H1 (cell line): ENCODE measurements around the gene C2orf76. TPM values are rescaled to one million over a fixed set of nuclear protein-coding genes. Genes with fewer than 3 reads are reported as not detected.

Experiments
- CTCF ChIA-PET: fragments of 300-600 bp; sonication (Branson Sonifier 250); formaldehyde crosslinking; loops from one replicate; lab custom pipeline; 2021; ENCODE audit not compliant: partially characterized antibody; lab: Charles Lee
- POLR2A ChIA-PET: fragments of 300-600 bp; sonication (Branson Sonifier 250); formaldehyde crosslinking; loops from one replicate; lab custom pipeline; 2021; ENCODE audit warnings: inconsistent platforms; ENCODE audit not compliant: partially characterized antibody; lab: Charles Lee
- DNase-seq, 2 experiments: peaks; one replicate each; pipeline versions ENCODE4 v3.0.0 to v3.0.0-alpha.2; 2010 to 2022; ENCODE audit warnings: low spot score in 2 of 2, low read depth in 1 of 2, mixed read lengths in 1 of 2
- FAIRE-seq: peaks from 2 replicates; lab custom pipeline; 2011; peaks lifted over from hg19 to GRCh38; lab: Jason Lieb, UNC
- H2AFZ ChIP-seq: 2 replicates; pipeline ENCODE4 v1.8.1; 2012; ENCODE audit warnings: low read length, inconsistent platforms
- H2AK5ac ChIP-seq: 2 replicates; pipeline ENCODE4 v1.6.1; 2013; ENCODE audit warnings: low read depth, low read length
- H2BK120ac ChIP-seq: replicated peaks from 2 replicates; pipeline ENCODE3; 2013; ENCODE audit warnings: low read depth, low read length, inconsistent platforms
- H2BK12ac ChIP-seq: 2 replicates; pipeline ENCODE4 v1.6.1; 2013; ENCODE audit warnings: low read depth, low read length
- H2BK15ac ChIP-seq: 2 replicates; pipeline ENCODE4 v1.6.1; 2013; ENCODE audit warnings: low read length
- H2BK20ac ChIP-seq: 2 replicates; pipeline ENCODE4 v1.6.1; 2013; ENCODE audit warnings: low read length
- H2BK5ac ChIP-seq: 2 replicates; pipeline ENCODE4 v1.6.1; 2013; ENCODE audit warnings: low read depth, low read length
- H3K14ac ChIP-seq: 2 replicates; pipeline ENCODE4 v1.6.1; 2013; ENCODE audit warnings: inconsistent platforms; ENCODE audit not compliant: insufficient read length
- H3K18ac ChIP-seq: 2 replicates; pipeline ENCODE4 v1.6.1; 2013; ENCODE audit warnings: low read length; ENCODE audit errors: extremely low read depth
- H3K23ac ChIP-seq: 2 replicates; pipeline ENCODE4 v1.6.1; 2013; ENCODE audit warnings: inconsistent platforms; ENCODE audit not compliant: insufficient read length
- H3K23me2 ChIP-seq: 2 replicates; pipeline ENCODE4 v1.6.1; 2013; ENCODE audit warnings: low read depth, low read length
- H3K27ac ChIP-seq: 2 replicates; pipeline ENCODE4 v1.6.1; 2011; ENCODE audit warnings: low read depth, low read length, inconsistent platforms
- H3K27me3 ChIP-seq, 4 experiments: replicated peaks in 1 of 4; 1 replicate in 1 of 4; 2 replicates in 3 of 4; pipeline versions ENCODE4 v1.6.1 to v1.8.1; 2011 to 2013; ENCODE audit warnings: low read length in 3 of 4, mild to moderate bottlenecking in 3 of 4, inconsistent platforms in 2 of 4, mixed read lengths in 2 of 4, moderate library complexity in 1 of 4; ENCODE audit not compliant: control insufficient read depth in 3 of 4, insufficient read depth in 3 of 4; ENCODE audit errors: extremely low read depth in 1 of 4
- H3K36me3 ChIP-seq, 4 experiments: 2 replicates each; pipeline versions ENCODE4 v1.6.1 to v1.8.1; 2011 to 2013; ENCODE audit warnings: mild to moderate bottlenecking in 4 of 4, low read length in 3 of 4, moderate library complexity in 2 of 4, control low read depth in 1 of 4, inconsistent platforms in 1 of 4; ENCODE audit not compliant: insufficient read depth in 4 of 4, control insufficient read depth in 2 of 4
- H3K4ac ChIP-seq: replicated peaks from 2 replicates; pipeline ENCODE3; 2013; ENCODE audit warnings: low read length, low read depth, mixed read lengths, inconsistent platforms; ENCODE audit not compliant: insufficient read length
- H3K4me1 ChIP-seq, 4 experiments: replicated peaks in 1 of 4; 1 replicate in 1 of 4; 2 replicates in 3 of 4; pipeline versions ENCODE4 v1.6.1 to v1.8.1; 2011 to 2013; ENCODE audit warnings: low read length in 3 of 4, inconsistent platforms in 2 of 4, mixed read lengths in 1 of 4; ENCODE audit not compliant: insufficient read depth in 4 of 4, control insufficient read depth in 3 of 4
- H3K4me2 ChIP-seq, 2 experiments: 2 replicates each; pipeline versions ENCODE4 v1.6.1 to v1.8.1; 2011 to 2013; ENCODE audit warnings: low read depth in 2 of 2, low read length in 2 of 2, control low read depth in 1 of 2, inconsistent platforms in 1 of 2, mild to moderate bottlenecking in 1 of 2; ENCODE audit not compliant: insufficient read depth in 1 of 2
- H3K4me3 ChIP-seq, 4 experiments: fragments of 200-600, 300-600 bp in 1 of 4; sonication (generic), shearing (Covaris generic), sonication (Bioruptor Twin) in 1 of 4; 2 replicates each; pipeline versions ENCODE4 v1.5.1 to v1.8.1; 2011 to 2016; ENCODE audit warnings: low read length in 4 of 4, low read depth in 3 of 4, control low read depth in 2 of 4, inconsistent platforms in 2 of 4, mild to moderate bottlenecking in 2 of 4, mixed read lengths in 1 of 4, moderate library complexity in 1 of 4; ENCODE audit not compliant: insufficient read depth in 2 of 4; ENCODE audit errors: extremely low read depth in 1 of 4
- H3K56ac ChIP-seq: replicated peaks from 2 replicates; pipeline ENCODE3; 2013; ENCODE audit warnings: low read depth, mild to moderate bottlenecking, mixed read lengths, low read length, inconsistent platforms; ENCODE audit not compliant: insufficient read length
- H3K79me1 ChIP-seq: 2 replicates; pipeline ENCODE4 v1.6.1; 2013; ENCODE audit warnings: low read depth, low read length, control low read depth
- H3K79me2 ChIP-seq, 2 experiments: 2 replicates each; pipeline versions ENCODE4 v1.6.1 to v1.8.1; 2012 to 2013; ENCODE audit warnings: low read length in 2 of 2, mild to moderate bottlenecking in 2 of 2, inconsistent platforms in 1 of 2; ENCODE audit not compliant: insufficient read depth in 2 of 2, control insufficient read depth in 1 of 2
- H3K9ac ChIP-seq, 4 experiments: replicated peaks in 1 of 4; 1 replicate in 1 of 4; 2 replicates in 3 of 4; pipeline versions ENCODE4 v1.6.1 to v1.8.1; 2011 to 2013; ENCODE audit warnings: low read depth in 3 of 4, low read length in 3 of 4, control low read depth in 2 of 4, mild to moderate bottlenecking in 2 of 4, moderate library complexity in 2 of 4, inconsistent platforms in 1 of 4; ENCODE audit errors: extremely low read depth in 1 of 4
- H3K9me3 ChIP-seq, 2 experiments: 2 replicates each; pipeline versions ENCODE4 v1.6.1 to v1.8.1; 2012 to 2013; ENCODE audit warnings: mild to moderate bottlenecking in 2 of 2, moderate library complexity in 2 of 2, control low read depth in 1 of 2, inconsistent platforms in 1 of 2, low read depth in 1 of 2, low read length in 1 of 2, mixed read lengths in 1 of 2; ENCODE audit not compliant: insufficient read depth in 2 of 2
- H4K20me1 ChIP-seq, 2 experiments: replicated peaks in 1 of 2; 2 replicates each; pipeline versions ENCODE3 to v1.8.1; 2011 to 2013; ENCODE audit warnings: inconsistent platforms in 2 of 2, low read length in 2 of 2, mild to moderate bottlenecking in 1 of 2; ENCODE audit not compliant: insufficient read depth in 2 of 2, control insufficient read depth in 1 of 2
- H4K5ac ChIP-seq: 2 replicates; pipeline ENCODE4 v1.6.1; 2013; ENCODE audit warnings: low read length, low read depth, mixed read lengths, inconsistent platforms; ENCODE audit not compliant: insufficient read length
- H4K8ac ChIP-seq: 2 replicates; pipeline ENCODE4 v1.8.0; 2013; ENCODE audit warnings: mild to moderate bottlenecking, moderate library complexity, low read length, inconsistent platforms; ENCODE audit not compliant: insufficient read depth; ENCODE audit errors: extremely low read depth
- H4K91ac ChIP-seq: replicated peaks from 2 replicates; pipeline ENCODE3; 2013; ENCODE audit warnings: low read length, mixed read lengths, inconsistent platforms; ENCODE audit not compliant: insufficient read length
- BRCA1 ChIP-seq: IDR thresholded peaks from 2 replicates; pipeline ENCODE4 v1.6.1; 2012; ENCODE audit warnings: low read depth, low read length, improper control_type of control experiment
- CREB1 ChIP-seq: IDR thresholded peaks from 2 replicates; pipeline ENCODE4 v1.6.1; 2012; ENCODE audit warnings: inconsistent platforms
- FOSL1 ChIP-seq: IDR thresholded peaks from 2 replicates; pipeline ENCODE4 v1.6.1; 2011; ENCODE audit warnings: mild to moderate bottlenecking, low read depth, low read length, moderate library complexity; ENCODE audit not compliant: insufficient read depth
- GTF2F1 ChIP-seq: IDR thresholded peaks from 2 replicates; pipeline ENCODE4 v1.6.1; 2012; ENCODE audit warnings: low read depth, low read length, improper control_type of control experiment, borderline replicate concordance
- HDAC2 ChIP-seq, 2 experiments: fragments of 300-600 bp in 1 of 2; sonication (generic) in 1 of 2; IDR thresholded peaks; 2 replicates each; pipeline ENCODE4 v1.6.1; 2011 to 2012; ENCODE audit warnings: low read depth in 2 of 2, low read length in 2 of 2, mild to moderate bottlenecking in 2 of 2, moderate library complexity in 2 of 2, borderline replicate concordance in 1 of 2, inconsistent platforms in 1 of 2
- HDAC6 ChIP-seq: IDR thresholded peaks from one replicate; pipeline ENCODE4 v1.7.1; 2012; ENCODE audit warnings: low read depth, mild to moderate bottlenecking, inconsistent platforms, low read length, moderate library complexity
- JUND ChIP-seq: IDR thresholded peaks from 2 replicates; pipeline ENCODE4 v1.6.1; 2011; ENCODE audit warnings: mild to moderate bottlenecking, improper control_type of control experiment, low read length
- PHF8 ChIP-seq: fragments of 200-600 bp; sonication (generic); conservative IDR thresholded peaks from 2 replicates; pipeline ENCODE4 v1.7.1; 2012; ENCODE audit warnings: low read depth, mild to moderate bottlenecking, inconsistent platforms, low read length, moderate library complexity
- RFX5 ChIP-seq: IDR thresholded peaks from 2 replicates; pipeline ENCODE4 v1.6.1; 2011; ENCODE audit warnings: low read depth, low read length, improper control_type of control experiment, borderline replicate concordance
- SRF ChIP-seq: IDR thresholded peaks from 2 replicates; pipeline ENCODE4 v1.6.1; 2011; ENCODE audit warnings: mild to moderate bottlenecking, low read depth, low read length, moderate library complexity
- WGBS, 2 experiments: shearing (Covaris generic) in 1 of 2; methylation state at CpG; one replicate each; pipeline versions ENCODE4 v1.1.6 to v1.1.7; 2013 to 2015; ENCODE audit warnings: low lambda C conversion rate in 2 of 2, mixed read lengths in 2 of 2, inconsistent platforms in 1 of 2, low coverage in 1 of 2, missing lambda C conversion rate in 1 of 2; ENCODE audit not compliant: insufficient replicate concordance in 2 of 2, insufficient coverage in 1 of 2, insufficient read length in 1 of 2; ENCODE audit errors: extremely low coverage in 1 of 2, missing lambda C conversion rate in 1 of 2; 5-methylcytosine and 5-hydroxymethylcytosine counted together
- polyA plus RNA-seq, 7 experiments: library from polyadenylated mRNA; depleted of rRNA in 3 of 7; stranded (reverse) in 5 of 7; unstranded in 2 of 7; fragments of >200 nt in 5 of 7; fragments of 200-250 nt in 2 of 7; gene quantifications; 1 replicate in 5 of 7; 2 replicates in 1 of 7; 4 replicates in 1 of 7; pipeline versions ENCODE4 v1.2.1 to v1.2.3, GENCODE V29; 2011 to 2013; ENCODE audit warnings: missing spikeins in 2 of 7, mixed read lengths in 2 of 7
- total RNA-seq: library from RNA; stranded (reverse); fragmentation: NEBNext Ultra II Directional; extraction: Animal tissue kit (Norgen Biotek cat#: 25700); gene quantifications from 2 replicates; pipeline ENCODE4 v1.2.1, GENCODE V29; 2021
- TF ChIP-seq, protein P1 (sequence below), 3 experiments: IDR thresholded peaks; 1 replicate in 2 of 3; 2 replicates in 1 of 3; pipeline versions ENCODE4 v1.5.1 to v1.6.1; 2011; ENCODE audit warnings: low read length in 3 of 3, mild to moderate bottlenecking in 3 of 3, inconsistent platforms in 2 of 3, low read depth in 1 of 3, moderate library complexity in 1 of 3; ENCODE audit not compliant: insufficient read depth in 1 of 3; ENCODE audit errors: control extremely low read depth in 1 of 3

C2orf76 gene
- total and polyA plus RNA-seq, 2 of the 8 experiments (the other 6 are each of a cell fraction or from before 2014, with no cell fraction given) = 4.4 to 5.0 TPM

DNA sequence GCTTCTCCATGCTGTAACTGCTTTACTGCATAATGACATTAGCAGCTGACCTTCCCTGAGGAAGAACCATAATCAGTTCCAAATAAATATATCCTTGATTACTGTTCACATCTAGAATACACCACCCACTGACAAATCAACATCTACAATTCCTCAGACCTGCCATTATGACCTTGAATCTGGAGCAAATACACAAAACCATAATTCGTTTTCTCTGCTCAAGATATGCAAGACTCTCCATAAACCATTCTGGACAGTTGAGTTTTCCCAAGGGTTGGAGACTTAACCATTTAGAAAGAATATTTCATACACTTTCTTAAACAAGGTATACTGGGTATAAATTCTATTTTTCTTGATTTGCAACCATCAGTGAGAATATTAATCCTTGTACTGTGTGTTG, 11.8 kb downstream of the C2orf76 start:
- Histone ChIP-seq H2BK5ac (no peak overlapping the region), H3K56ac (no peak overlapping the region), H4K8ac (no peak overlapping the region), H3K9me3 (no peaks in the 10 kb centered on the region), H2BK20ac (no peak overlapping the region), H3K9ac (no peak overlapping the region), H3K18ac (no peak overlapping the region), H3K14ac (no peak overlapping the region), H3K79me1 (no peaks in the 10 kb centered on the region), H2BK15ac (no peak overlapping the region), H4K20me1 (no peaks in the 10 kb centered on the region), H3K4me3 (no peak overlapping the region), H3K23me2 (no peaks in the 10 kb centered on the region), H4K91ac (no peak overlapping the region), H3K27ac (no peak overlapping the region), H3K23ac (no peak overlapping the region), H2AK5ac (no peak overlapping the region), H2BK120ac (no peak overlapping the region), H3K79me2 (no peaks in the 10 kb centered on the region), H2BK12ac (no peak overlapping the region), H3K36me3 (no peaks in the 10 kb centered on the region), H2AFZ (no peak overlapping the region), H3K4ac (no peak overlapping the region), H3K4me2 (no peak overlapping the region), H4K5ac (no peak overlapping the region), H3K27me3 (no peaks in the 10 kb centered on the region), H3K4me1 (peaks cover 0 to 3% (median 0%) of the 10 kb centered on the region in 4 experiments; a peak in 1 of 7 replicates)
- WGBS, 2 experiments = 85% methylated on average over 1 of the region's 1 CpG; no CpG with 5 or more reads in 1 of the 2 experiments
- ChIA-PET POLR2A (interaction anchor here (1.6 kb wide), 1 partner anchor 10 kb away, joined by 4 read pairs; no protein-coding TSS in a partner anchor), CTCF (interaction anchor here (1.6 kb wide), 1 partner anchor 134 kb away, joined by 4 read pairs; no protein-coding TSS in a partner anchor)
- FAIRE-seq = no peak
- DNase-seq = no peak
- no peak for TF ChIP-seq FOSL1
- TF ChIP-seq PHF8 = no peak
- TF ChIP-seq JUND = no peak
- TF ChIP-seq, protein P1, sequence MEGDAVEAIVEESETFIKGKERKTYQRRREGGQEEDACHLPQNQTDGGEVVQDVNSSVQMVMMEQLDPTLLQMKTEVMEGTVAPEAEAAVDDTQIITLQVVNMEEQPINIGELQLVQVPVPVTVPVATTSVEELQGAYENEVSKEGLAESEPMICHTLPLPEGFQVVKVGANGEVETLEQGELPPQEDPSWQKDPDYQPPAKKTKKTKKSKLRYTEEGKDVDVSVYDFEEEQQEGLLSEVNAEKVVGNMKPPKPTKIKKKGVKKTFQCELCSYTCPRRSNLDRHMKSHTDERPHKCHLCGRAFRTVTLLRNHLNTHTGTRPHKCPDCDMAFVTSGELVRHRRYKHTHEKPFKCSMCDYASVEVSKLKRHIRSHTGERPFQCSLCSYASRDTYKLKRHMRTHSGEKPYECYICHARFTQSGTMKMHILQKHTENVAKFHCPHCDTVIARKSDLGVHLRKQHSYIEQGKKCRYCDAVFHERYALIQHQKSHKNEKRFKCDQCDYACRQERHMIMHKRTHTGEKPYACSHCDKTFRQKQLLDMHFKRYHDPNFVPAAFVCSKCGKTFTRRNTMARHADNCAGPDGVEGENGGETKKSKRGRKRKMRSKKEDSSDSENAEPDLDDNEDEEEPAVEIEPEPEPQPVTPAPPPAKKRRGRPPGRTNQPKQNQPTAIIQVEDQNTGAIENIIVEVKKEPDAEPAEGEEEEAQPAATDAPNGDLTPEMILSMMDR (IDR thresholded peaks at IDR 0.05; ENCODE audit: control extremely low read depth in 1 of 3, insufficient read depth in 1 of 3, low read depth in 1 of 3, low read length in 3 of 3) = no peak
- TF ChIP-seq GTF2F1 = no peak
- no peak for TF ChIP-seq CREB1
- no peak for TF ChIP-seq RFX5
- TF ChIP-seq BRCA1 = no peak
- no peak for TF ChIP-seq HDAC2 (IDR thresholded peaks at IDR 0.05; ENCODE audit: borderline replicate concordance in 1 of 2, low read depth in 2 of 2, low read length in 2 of 2)
- TF ChIP-seq HDAC6 = no peak
- TF ChIP-seq SRF = no peak
